Endodermal cell (in vitro differentiated cells): ENCODE measurements around the gene STK4. TPM values are rescaled to one million over a fixed set of nuclear protein-coding genes. Genes with fewer than 3 reads are reported as not detected.

Source experiments
- DNase-seq: peaks from one replicate; pipeline ENCODE4 v3.0.0-alpha.2; 2017
- H3K27ac ChIP-seq: 2 replicates; pipeline ENCODE4 v1.5.1; 2013; ENCODE audit warnings: mild to moderate bottlenecking, low read depth, low read length, moderate library complexity
- H3K27me3 ChIP-seq: 2 replicates; pipeline ENCODE4 v1.6.1; 2013; ENCODE audit warnings: mild to moderate bottlenecking, low read length, moderate library complexity; ENCODE audit not compliant: insufficient read depth, control insufficient read depth, poor library complexity, severe bottlenecking
- H3K36me3 ChIP-seq: 2 replicates; pipeline ENCODE4 v1.7.0; 2013; ENCODE audit warnings: mild to moderate bottlenecking, low read length, moderate library complexity; ENCODE audit not compliant: control insufficient read depth, insufficient read depth
- H3K4me1 ChIP-seq: one replicate; pipeline ENCODE4 v1.7.0; 2013; ENCODE audit warnings: low read length; ENCODE audit not compliant: control insufficient read depth, insufficient read depth
- H3K4me3 ChIP-seq: 2 replicates; pipeline ENCODE4 v1.5.1; 2013; ENCODE audit warnings: mild to moderate bottlenecking, low read length, moderate library complexity
- H3K9ac ChIP-seq: 2 replicates; pipeline ENCODE4 v1.6.1; 2013; ENCODE audit warnings: mild to moderate bottlenecking, low read length, moderate library complexity; ENCODE audit not compliant: poor library complexity, severe bottlenecking; ENCODE audit errors: extremely low read depth
- H3K9me3 ChIP-seq: 2 replicates; pipeline ENCODE4 v1.6.1; 2013; ENCODE audit warnings: mild to moderate bottlenecking, low read length, moderate library complexity; ENCODE audit not compliant: control insufficient read depth
- H3K27ac Mint-ChIP-seq: 2 replicates; pipeline ENCODE4 v1.8.0; 2020; ENCODE audit warnings: mixed read lengths
- H3K27me3 Mint-ChIP-seq: 2 replicates; pipeline ENCODE4 v1.8.0; 2021; ENCODE audit warnings: mild to moderate bottlenecking, mixed read lengths; ENCODE audit not compliant: insufficient read depth
- H3K36me3 Mint-ChIP-seq: 2 replicates; pipeline ENCODE4 v1.8.0; 2020; ENCODE audit warnings: low read depth, mixed read lengths
- H3K4me1 Mint-ChIP-seq: 2 replicates; pipeline ENCODE4 v1.8.0; 2020; ENCODE audit warnings: mixed read lengths
- H3K4me3 Mint-ChIP-seq: 2 replicates; pipeline ENCODE4 v1.8.0; 2020; ENCODE audit warnings: mild to moderate bottlenecking, moderate library complexity, mixed read lengths
- H3K9me3 Mint-ChIP-seq: 2 replicates; pipeline ENCODE4 v1.8.0; 2020; ENCODE audit warnings: mild to moderate bottlenecking, mixed read lengths
- CTCF ChIP-seq: fragments of 200-600 bp; sonication (generic); conservative IDR thresholded peaks from 2 replicates; pipeline ENCODE4 v1.5.0; 2021; ENCODE audit warnings: antibody characterized with exemption, mild to moderate bottlenecking
- WGBS, 2 experiments: methylation state at CpG; one replicate each; pipeline versions ENCODE4 v1.1.5 to v1.1.7; 2013; ENCODE audit warnings: missing lambda C conversion rate in 2 of 2, mixed read lengths in 1 of 2; ENCODE audit not compliant: insufficient coverage in 1 of 2, insufficient read length in 1 of 2; 5-methylcytosine and 5-hydroxymethylcytosine counted together
- total RNA-seq, 2 donors: library from RNA; stranded (reverse); fragmentation: NEBNext Ultra II Directional in 1 of 2; extraction: Animal tissue kit (Norgen Biotek cat#: 25700) in 1 of 2; gene quantifications; 2 replicates in 1 of 2; 3 replicates in 1 of 2; pipeline ENCODE4 v1.2.1, GENCODE V29; 2021

STK4 gene
- total RNA-seq, 2 donors from 2014 or later: 29.2 to 33.1 TPM

- H3K36me3 Mint-ChIP-seq: peaks cover 21% of the 10 kb centered on the region
- Histone ChIP-seq H3K9ac (no peak overlapping the region), H3K27ac (no peak overlapping the region), H3K36me3 (peaks cover 3% of the 10 kb centered on the region), H3K4me3 (no peak overlapping the region), H3K4me1 (peaks cover 1% of the 10 kb centered on the region), H3K27me3 (no peaks in the 10 kb centered on the region), H3K9me3 (no peaks in the 10 kb centered on the region)
- 83% methylated on average over 1 of the region's 2 CpGs; no CpG with 5 or more reads in 1 of the 2 experiments for WGBS, 2 experiments
- no peak for DNase-seq
- no peaks in the 10 kb centered on the region for H3K27me3 Mint-ChIP-seq
- TF ChIP-seq CTCF: no peak
- H3K27ac Mint-ChIP-seq: no peak overlapping the region
- H3K4me1 Mint-ChIP-seq: peaks cover 34% of the 10 kb centered on the region
- no peak overlapping the region for H3K4me3 Mint-ChIP-seq
- H3K9me3 Mint-ChIP-seq: no peaks in the 10 kb centered on the region
Observed at GRCh38 chr20:45032276-45032675, 66.0 kb downstream of the STK4 start.

- WGBS, 2 experiments: 95 to 100% methylated on average over 1 to 3 of the region's 3 CpGs
- peaks cover 39% of the 10 kb centered on the region for H3K4me1 Mint-ChIP-seq
Observed at GRCh38 chr20:45032781-45033180, 66.5 kb downstream of the STK4 start.

GRCh38 chr20:45034436-45034835 lies 68.1 kb downstream of the STK4 start:
- Mint-ChIP-seq H3K36me3 (peaks cover 12% of the 10 kb centered on the region), H3K9me3 (no peaks in the 10 kb centered on the region), H3K4me3 (no peak overlapping the region), H3K27ac (no peak overlapping the region), H3K4me1 (peaks cover 40% of the 10 kb centered on the region), H3K27me3 (no peaks in the 10 kb centered on the region)
- H3K4me1 ChIP-seq: peaks cover 3% of the 10 kb centered on the region
- no peaks in the 10 kb centered on the region for H3K9me3 ChIP-seq
- no peak overlapping the region for H3K27ac ChIP-seq
- H3K4me3 ChIP-seq: no peak overlapping the region
- no peak for TF ChIP-seq CTCF
- peaks cover 3% of the 10 kb centered on the region for H3K36me3 ChIP-seq
- no peak overlapping the region for H3K9ac ChIP-seq
- DNase-seq: no peak
- WGBS, 2 experiments: 80% methylated on average over 1 of the region's 1 CpG; no CpG with 5 or more reads in 1 of the 2 experiments
- no peaks in the 10 kb centered on the region for H3K27me3 ChIP-seq

More at GRCh38 chr20:45032781-45033180, 66.5 kb downstream of the STK4 start:
- no peaks in the 10 kb centered on the region for H3K27me3 Mint-ChIP-seq
- Histone ChIP-seq H3K36me3 (peaks cover 3% of the 10 kb centered on the region), H3K4me3 (no peak overlapping the region), H3K27ac (no peak overlapping the region), H3K9me3 (no peaks in the 10 kb centered on the region), H3K4me1 (peaks cover 3% of the 10 kb centered on the region), H3K27me3 (no peaks in the 10 kb centered on the region), H3K9ac (no peak overlapping the region)
- no peak for TF ChIP-seq CTCF
- H3K36me3 Mint-ChIP-seq: peaks cover 18% of the 10 kb centered on the region
- H3K9me3 Mint-ChIP-seq: no peaks in the 10 kb centered on the region
- H3K4me3 Mint-ChIP-seq: no peak overlapping the region
- no peak overlapping the region for H3K27ac Mint-ChIP-seq
- no peak for DNase-seq
